Left kidney (tissue), 2 donors: ENCODE data around the gene FICD. TPM values are rescaled to one million over a fixed set of nuclear protein-coding genes. Genes with fewer than 3 reads are reported as not detected.
"Not testable (repeated sequence)": the region's sequence is repeated elsewhere in the genome, so short reads cannot be mapped to it uniquely, and the experiment has no call there.

Experiments used
- DNase-seq: peaks from one replicate; pipeline ENCODE4 v3.0.0-alpha.2; 2013
- polyA plus RNA-seq: library from polyadenylated mRNA; unstranded; fragments of 120-200 nt; gene quantifications from one replicate; pipeline ENCODE4 v1.2.1, GENCODE V29; 2013; ENCODE audit not compliant: insufficient read length

FICD gene
- polyA plus RNA-seq, 1 donor, result 3.6 TPM

DNA sequence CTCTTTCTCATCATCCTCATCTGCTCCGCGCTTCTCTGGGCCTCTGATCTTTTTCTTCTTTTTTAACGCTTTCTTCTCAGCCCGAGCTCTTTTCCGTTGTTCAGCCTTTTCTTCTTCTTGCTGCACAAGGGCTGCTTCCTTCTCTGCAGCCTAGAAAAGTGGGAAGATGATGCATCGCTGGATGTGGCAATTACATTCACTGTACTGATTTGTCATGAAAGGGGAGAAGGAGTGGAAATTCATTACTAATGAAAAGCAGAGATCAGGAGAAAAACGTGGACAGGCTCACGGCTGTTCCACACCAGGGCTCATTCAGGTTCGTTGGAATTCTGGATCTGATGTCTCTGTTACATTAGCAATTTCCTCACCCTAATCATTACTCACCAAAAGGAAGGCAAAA lies 15.1 kb downstream of the FICD start:
- DNase-seq, result no peak

GRCh38 chr12:108531929-108532848 lies 17.1 kb downstream of the FICD start:
- peak; percentile 26 for DNase-seq

DNA sequence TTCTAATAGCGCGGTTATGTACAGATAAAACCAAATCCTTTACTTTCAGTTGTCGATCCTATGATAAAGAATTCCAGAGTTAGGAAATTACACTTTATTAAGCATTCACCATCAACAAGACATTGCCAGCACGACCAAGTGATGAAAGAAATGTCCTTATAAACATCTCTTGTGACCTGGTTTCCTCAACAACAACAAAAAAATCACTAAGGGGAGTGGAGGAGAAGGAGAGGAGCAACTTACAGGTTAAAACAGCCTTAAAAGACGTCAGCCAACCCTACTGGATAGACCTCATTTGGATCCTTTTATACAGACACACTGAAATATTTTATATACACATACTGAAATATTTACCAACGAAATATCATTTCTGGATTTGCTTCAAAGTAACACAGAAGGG lies 23.1 kb downstream of the FICD start:
- DNase-seq, result no peak

DNA sequence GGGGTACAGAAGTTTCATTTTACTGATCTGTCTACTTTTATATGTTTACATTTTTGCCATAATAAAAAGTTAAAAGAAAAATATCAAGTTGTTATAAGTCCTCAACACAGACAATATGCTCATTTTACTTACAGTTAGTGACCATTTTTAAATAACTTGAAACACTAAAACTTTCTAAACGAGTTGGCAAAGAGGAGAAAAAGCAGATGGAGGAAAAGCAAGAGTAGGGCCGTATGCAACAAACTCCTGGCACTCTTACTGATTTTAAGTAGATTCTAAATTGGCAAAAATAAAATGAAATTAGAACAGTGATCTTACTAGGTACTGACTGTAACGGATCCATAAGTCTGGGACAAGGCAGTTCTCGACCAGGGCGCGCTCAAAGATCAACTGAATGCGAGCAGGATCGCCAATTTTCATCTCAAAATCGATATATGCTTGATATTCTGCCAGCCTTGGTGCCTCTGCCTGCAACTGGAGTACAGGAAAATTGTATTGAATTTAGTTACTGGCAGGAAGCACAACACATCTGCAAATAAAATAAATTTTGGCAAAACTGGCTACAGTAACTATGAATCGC lies 23.6 kb downstream of the FICD start:
- no peak for DNase-seq

GRCh38 chr12:108542320-108542719 lies 27.2 kb downstream of the FICD start:
- DNase-seq, result no peak

DNA sequence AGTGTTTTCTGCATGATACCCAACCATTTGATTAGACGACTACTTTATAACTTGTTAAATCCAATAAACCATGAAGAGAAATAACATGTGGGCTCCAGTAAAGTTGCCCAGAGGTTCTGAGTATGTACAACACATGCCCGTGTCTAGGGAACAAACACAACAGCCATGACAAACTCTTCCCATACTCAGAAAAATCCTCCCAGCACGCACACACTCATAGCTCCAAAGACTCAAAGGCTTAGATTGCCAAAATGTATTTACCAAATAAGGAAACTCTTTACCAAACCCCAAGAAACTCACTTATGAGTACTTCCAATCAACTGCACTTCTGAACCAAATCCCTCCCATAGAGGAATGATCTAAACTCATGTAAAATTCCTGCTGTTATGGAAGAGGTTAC lies 28.6 kb downstream of the FICD start:
- no peak for DNase-seq

GRCh38 chr12:108547686-108548085 lies 32.6 kb downstream of the FICD start:
- DNase-seq, result no peak

DNA sequence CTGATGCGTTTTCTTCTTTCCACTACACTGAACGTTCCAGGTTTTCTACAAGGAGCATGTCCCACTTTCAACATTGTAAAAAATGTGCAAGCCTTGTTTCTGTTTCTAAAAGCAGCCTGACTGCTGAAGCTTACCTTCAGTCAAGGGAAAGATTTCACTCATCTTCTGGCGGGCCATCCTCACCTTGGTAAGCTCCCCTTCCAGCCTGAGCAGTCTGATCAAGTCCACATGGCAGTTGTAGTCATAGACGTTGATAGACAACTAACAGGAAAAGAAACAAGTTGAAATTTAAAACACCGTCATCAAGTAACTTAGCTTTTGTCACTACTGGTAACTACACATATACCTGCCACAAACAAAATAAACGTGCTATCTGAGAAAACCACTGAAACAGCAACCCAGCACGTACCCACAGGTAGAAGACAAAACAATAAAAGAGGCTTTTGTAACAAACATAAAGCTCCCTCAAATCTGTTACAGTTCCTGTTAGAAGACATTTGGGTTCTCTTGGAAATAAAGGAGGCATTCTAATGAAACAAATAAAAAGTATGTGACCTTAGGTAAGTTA lies 34.0 kb downstream of the FICD start:
- DNase-seq, result no peak

DNA sequence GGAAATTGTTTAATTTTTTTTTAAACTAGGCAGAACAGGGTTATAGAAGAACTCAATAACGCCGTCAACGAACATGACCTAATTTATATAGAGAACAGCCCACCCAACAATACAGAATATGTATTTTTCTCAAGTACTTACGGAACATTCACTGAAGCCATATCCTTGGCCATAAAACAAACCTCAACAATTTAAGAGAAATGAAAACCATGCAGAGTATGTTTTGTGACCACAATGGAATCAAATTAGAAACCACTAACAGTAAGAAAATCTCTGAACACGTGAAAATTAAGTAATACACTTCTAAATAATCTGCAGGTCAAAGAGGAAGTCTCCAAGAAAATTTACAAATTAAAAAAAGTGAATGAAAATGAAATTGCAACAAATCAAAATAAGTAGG lies 36.5 kb downstream of the FICD start:
- DNase-seq, result no peak

- DNase-seq, result no peak
These were observed 38.7 kb downstream of the FICD start for GRCh38 chr12:108553799-108554198.

DNA sequence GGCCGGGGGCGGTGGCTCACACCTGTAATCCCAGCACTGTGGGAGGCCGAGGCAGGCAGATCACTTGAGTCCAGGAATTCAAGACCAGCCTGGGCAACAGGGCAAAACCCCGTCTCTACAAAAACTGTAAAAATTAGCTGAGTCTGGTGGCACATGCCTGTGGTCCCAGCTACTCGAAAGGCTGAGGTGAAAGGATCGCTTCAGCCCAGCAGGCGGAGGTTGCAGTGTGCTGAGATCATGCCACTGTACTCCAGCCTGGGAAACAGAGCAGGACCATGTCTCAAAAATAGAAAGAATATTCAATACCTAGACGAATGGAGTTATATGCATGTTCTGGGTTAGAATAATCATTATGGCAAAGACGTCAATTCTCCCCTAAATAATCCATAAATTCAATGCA lies 40.3 kb downstream of the FICD start:
- DNase-seq, result not testable (repeated sequence)

DNA sequence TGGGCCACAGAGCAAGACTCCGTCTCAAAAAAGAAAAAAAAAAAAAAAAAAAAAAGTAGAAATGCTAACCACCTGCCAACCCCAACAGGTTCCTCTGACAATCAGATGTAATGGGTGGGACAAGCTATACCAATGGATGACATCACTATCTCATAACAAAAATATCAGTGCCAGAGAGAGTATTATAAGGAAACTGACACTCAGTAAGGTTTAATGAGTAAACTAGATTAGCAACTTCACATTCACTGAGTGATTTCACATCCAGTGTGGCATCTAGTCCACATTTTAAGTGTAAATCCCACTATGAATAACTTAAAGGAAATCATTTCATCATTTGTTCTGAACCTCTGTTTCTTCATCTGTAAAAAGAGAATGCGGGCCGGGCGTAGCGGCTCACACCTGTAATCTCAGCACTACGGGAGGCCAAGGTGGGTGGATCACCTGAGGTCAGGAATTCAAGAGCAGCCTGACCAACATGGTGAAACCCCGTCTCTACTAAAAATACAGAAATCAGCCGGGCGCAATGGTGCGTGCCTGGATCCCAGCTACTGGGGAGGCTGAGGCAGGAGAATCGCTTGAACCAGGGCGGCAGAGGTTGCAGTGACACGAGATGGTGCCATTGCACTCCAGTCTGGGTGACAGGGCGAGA lies 44.1 kb downstream of the FICD start:
- DNase-seq, result no peak

- no peak for DNase-seq
These were observed 44.7 kb downstream of the FICD start for GRCh38 chr12:108559748-108560147.

DNA sequence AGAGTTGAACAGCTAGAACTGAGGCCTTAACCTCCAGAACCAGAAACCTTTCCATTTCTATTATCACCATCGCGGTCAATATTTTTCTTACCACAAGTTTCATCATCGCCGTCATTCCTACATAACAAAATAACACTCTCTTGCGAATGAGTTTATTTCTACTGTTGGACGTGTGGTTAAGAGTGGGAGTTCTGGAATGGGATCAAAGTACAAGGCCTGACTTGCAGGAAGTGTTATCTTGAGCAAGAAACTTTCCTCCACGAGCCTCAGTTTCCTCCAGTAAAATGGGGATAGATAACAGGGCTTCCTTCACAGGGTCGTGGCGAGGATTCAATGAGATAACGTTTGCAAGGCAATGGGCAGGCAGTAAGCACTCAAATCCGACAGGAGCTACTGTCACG lies 45.2 kb downstream of the FICD start:
- DNase-seq, result no peak

DNA sequence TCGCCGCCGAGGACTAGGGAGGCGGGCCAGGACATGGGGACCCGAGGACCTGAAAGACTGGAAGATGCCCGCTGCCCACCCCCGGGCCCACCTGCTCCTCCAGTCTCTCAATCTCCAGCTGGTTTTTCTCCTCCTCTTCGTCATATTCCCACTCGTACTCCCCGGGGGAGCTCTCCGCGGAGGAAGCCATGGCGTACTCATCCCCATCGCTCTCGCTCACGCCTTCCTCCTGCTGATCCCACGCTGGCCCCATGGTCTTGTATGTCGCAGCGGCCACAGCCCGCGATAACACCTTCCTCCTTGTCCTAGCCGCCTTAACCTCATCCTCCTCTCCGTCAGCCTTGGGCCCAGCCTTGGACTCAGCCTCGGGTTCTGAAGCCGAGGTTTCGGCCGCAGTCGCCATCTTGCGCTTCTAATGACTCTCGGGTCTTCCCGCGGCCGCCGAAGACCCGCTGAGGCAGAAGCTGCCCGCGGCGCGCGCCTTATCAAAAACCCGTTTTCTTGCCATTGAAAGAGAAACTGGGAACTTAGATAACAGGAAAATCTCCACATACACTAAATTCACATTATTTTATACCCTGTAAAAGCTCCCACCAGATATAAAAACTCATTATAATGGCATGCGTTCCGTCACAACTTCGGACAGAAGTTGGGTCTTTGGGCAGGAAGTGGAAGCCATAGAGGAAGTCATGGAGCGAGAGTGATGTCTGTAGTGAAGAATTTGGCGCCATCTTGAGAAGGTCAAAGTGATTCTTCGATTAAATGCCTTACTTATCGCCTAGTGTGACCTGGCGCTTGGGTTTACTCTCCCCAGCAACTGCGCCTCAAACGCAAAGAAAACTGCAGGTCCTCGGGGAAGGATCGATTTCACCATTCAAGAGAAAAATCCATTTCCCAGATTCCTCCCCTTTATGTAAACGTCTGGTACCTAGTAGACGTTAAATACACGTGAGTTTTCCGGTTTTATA lies 46.0 kb downstream of the FICD start, which contains the start of gene SART3:
SART3 (minus strand) TSS at position 422 of the 968 bp plus-strand sequence; CDS start at position 403, 19 bp downstream.
- DNase-seq, result peak; percentile 89

GRCh38 chr12:108561852-108562347 lies 46.8 kb downstream of the FICD start:
- peak; percentile 31 for DNase-seq

- peak; percentile 98 for DNase-seq
These were observed 47.5 kb downstream of the FICD start, which contains the start of gene ISCU for GRCh38 chr12:108562348-108563135. Gene ISCU (plus strand): TSS chr12:108562596. CDS start chr12:108562623, 27 bp downstream.

GRCh38 chr12:108563136-108563803 lies 48.2 kb downstream of the FICD start:
- DNase-seq, result peak; percentile 82

GRCh38 chr12:108563804-108564151 lies 48.7 kb downstream of the FICD start:
- no peak for DNase-seq

- no peak for DNase-seq
These were observed 49.6 kb downstream of the FICD start for GRCh38 chr12:108564724-108565123.
